ENCODE results near the gene PKHD1.

The PKHD1 gene

DNA sequence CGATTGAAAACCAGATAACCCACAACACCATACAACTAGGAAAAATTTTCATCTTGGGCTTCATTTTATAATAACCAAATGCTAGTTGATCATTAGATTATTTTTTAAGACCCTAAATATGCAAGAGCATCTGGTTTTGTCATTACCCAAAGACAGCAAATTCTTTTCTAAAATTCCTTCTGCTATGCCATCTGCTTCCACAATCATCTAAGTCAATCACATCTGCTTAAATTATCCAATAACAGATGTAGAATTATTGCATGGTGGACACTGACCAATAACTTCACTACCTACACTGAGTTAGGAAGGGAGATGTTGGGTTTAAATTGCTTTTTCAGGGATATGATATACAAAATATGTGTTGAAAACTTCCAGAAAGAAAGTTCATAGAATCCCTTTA is 41.9 kb downstream of the PKHD1 start:
- no peak overlapping the region for H3K4me3 ChIP-seq (replicated peaks; ENCODE audit: insufficient read depth, low read length)
- DNase-seq (ENCODE audit: low read depth in 1 of 2, low spot score in 1 of 2) = no peak
- peaks cover 7% of the 10 kb centered on the region for H3K27me3 ChIP-seq (ENCODE audit: insufficient read depth, poor library complexity, severe bottlenecking)
- TF ChIP-seq, protein P1, sequence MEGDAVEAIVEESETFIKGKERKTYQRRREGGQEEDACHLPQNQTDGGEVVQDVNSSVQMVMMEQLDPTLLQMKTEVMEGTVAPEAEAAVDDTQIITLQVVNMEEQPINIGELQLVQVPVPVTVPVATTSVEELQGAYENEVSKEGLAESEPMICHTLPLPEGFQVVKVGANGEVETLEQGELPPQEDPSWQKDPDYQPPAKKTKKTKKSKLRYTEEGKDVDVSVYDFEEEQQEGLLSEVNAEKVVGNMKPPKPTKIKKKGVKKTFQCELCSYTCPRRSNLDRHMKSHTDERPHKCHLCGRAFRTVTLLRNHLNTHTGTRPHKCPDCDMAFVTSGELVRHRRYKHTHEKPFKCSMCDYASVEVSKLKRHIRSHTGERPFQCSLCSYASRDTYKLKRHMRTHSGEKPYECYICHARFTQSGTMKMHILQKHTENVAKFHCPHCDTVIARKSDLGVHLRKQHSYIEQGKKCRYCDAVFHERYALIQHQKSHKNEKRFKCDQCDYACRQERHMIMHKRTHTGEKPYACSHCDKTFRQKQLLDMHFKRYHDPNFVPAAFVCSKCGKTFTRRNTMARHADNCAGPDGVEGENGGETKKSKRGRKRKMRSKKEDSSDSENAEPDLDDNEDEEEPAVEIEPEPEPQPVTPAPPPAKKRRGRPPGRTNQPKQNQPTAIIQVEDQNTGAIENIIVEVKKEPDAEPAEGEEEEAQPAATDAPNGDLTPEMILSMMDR (IDR thresholded peaks at IDR 0.05; ENCODE audit: insufficient read depth, low read length) = no peak
- TF ChIP-seq SPI1 (IDR thresholded peaks at IDR 0.05; ENCODE audit: borderline replicate concordance, low read depth) = no peak
- no peak overlapping the region for H3K27ac ChIP-seq (replicated peaks)

DNA sequence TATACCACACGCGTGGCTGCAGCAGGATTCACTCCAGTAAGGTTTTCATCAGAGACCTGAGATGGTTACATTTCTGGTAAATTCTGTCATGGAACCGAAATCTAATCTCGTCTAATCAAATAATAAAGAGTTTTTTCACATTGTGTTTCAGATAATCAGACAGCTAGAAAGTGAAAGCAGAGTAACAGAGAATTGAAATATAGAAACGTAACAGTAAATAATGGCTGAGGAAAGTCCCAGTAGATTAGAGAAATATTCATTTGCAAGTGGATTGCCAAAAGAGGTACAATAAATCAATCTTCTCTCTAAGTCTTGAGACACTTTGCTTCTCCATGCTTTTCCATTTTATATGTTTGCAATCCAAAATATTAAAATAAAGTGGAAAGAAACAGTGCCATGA is 42.4 kb downstream of the PKHD1 start:
- peaks cover 7% of the 10 kb centered on the region for H3K27me3 ChIP-seq (ENCODE audit: insufficient read depth, poor library complexity, severe bottlenecking)
- DNase-seq (ENCODE audit: low read depth in 1 of 2, low spot score in 1 of 2) = no peak
- TF ChIP-seq GABPA (IDR thresholded peaks at IDR 0.05; ENCODE audit: low read depth) (no peak), POLR2AphosphoS5 (IDR thresholded peaks at IDR 0.05; ENCODE audit: low read depth) (no peak), SPI1 (IDR thresholded peaks at IDR 0.05; ENCODE audit: borderline replicate concordance, low read depth) (no peak)
- TF ChIP-seq, protein P2, sequence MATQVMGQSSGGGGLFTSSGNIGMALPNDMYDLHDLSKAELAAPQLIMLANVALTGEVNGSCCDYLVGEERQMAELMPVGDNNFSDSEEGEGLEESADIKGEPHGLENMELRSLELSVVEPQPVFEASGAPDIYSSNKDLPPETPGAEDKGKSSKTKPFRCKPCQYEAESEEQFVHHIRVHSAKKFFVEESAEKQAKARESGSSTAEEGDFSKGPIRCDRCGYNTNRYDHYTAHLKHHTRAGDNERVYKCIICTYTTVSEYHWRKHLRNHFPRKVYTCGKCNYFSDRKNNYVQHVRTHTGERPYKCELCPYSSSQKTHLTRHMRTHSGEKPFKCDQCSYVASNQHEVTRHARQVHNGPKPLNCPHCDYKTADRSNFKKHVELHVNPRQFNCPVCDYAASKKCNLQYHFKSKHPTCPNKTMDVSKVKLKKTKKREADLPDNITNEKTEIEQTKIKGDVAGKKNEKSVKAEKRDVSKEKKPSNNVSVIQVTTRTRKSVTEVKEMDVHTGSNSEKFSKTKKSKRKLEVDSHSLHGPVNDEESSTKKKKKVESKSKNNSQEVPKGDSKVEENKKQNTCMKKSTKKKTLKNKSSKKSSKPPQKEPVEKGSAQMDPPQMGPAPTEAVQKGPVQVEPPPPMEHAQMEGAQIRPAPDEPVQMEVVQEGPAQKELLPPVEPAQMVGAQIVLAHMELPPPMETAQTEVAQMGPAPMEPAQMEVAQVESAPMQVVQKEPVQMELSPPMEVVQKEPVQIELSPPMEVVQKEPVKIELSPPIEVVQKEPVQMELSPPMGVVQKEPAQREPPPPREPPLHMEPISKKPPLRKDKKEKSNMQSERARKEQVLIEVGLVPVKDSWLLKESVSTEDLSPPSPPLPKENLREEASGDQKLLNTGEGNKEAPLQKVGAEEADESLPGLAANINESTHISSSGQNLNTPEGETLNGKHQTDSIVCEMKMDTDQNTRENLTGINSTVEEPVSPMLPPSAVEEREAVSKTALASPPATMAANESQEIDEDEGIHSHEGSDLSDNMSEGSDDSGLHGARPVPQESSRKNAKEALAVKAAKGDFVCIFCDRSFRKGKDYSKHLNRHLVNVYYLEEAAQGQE (IDR thresholded peaks at IDR 0.05; ENCODE audit: insufficient replicate concordance, low read depth) = no peak
- TF ChIP-seq, protein P1 (IDR thresholded peaks at IDR 0.05; ENCODE audit: insufficient read depth, low read length) = no peak

DNA sequence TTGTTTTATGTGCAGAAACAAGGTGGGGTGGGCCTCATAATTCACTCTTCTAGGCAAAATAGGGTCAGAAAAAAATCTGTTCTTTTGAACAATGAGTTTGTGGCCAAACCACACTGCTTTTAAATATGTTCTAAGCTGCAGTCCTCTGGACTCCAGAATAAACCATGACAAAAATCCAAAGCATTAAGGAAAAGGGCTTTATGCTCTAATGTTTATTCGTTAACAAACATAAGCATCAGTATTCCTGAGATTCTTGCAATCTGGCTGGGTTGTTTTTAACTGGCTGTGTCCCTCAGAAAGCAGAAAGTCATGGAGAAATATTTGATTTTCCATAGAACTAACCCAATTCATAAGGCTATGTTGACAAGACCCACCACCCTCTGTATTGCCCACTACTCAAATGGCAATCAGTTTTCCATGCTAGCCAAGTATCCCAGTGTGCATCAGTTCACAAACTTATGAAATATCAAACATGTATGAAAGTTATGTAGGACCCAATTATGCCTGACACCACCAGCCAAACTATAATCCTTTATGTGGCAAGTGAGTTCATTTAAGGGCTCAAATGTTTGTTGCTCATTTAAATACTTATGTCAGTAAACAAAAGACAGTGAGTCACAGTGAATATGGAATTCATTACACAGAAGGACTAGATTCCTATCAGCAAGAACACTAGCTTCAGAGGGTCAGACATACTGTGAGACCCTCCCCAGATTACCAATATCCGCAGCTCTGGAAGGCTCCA is 45.1 kb downstream of the PKHD1 start:
- TF ChIP-seq POLR2AphosphoS5 (IDR thresholded peaks at IDR 0.05; ENCODE audit: low read depth) = no peak
- TF ChIP-seq, protein P2 (IDR thresholded peaks at IDR 0.05; ENCODE audit: insufficient replicate concordance, low read depth) = no peak
- no peak for TF ChIP-seq GABPA (IDR thresholded peaks at IDR 0.05; ENCODE audit: low read depth)
- TF ChIP-seq, protein P1 (IDR thresholded peaks at IDR 0.05; ENCODE audit: insufficient read depth, low read length) = no peak
- TF ChIP-seq SPI1 (IDR thresholded peaks at IDR 0.05; ENCODE audit: borderline replicate concordance, low read depth) = no peak
- Histone ChIP-seq H3K27me3 (ENCODE audit: insufficient read depth, poor library complexity, severe bottlenecking) (peaks cover 7% of the 10 kb centered on the region), H3K4me3 (replicated peaks; ENCODE audit: insufficient read depth, low read length) (no peak overlapping the region), H3K27ac (replicated peaks) (no peak overlapping the region)
- DNase-seq (ENCODE audit: low read depth in 1 of 2, low spot score in 1 of 2) = no peak

More for the DNA sequence above, 42.4 kb downstream of the PKHD1 start:
- H3K4me3 ChIP-seq (replicated peaks; ENCODE audit: insufficient read depth, low read length) = no peak overlapping the region
- no peak overlapping the region for H3K27ac ChIP-seq (replicated peaks)

DNA sequence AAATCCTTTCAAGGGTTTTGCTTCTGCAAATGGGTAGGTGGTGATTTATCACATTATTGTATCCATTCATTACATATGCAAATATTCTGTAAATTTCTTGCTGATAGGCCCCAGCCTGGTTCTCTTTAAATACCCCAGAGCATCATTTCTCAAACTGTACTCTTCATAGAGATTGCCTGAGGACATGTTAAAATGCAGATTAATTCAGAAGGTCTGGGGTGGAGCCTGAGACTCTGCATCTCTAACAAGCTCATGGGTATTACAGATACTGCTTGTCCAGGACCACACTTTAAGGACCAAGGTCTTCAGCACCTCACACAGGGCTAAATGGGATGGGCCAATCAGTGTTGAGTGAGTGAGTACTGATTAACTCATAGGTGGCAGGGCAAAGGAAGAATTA is 46.3 kb downstream of the PKHD1 start:
- no peak for DNase-seq (ENCODE audit: low read depth in 1 of 2, low spot score in 1 of 2)
- Histone ChIP-seq H3K27me3 (ENCODE audit: insufficient read depth, poor library complexity, severe bottlenecking) (peaks cover 7% of the 10 kb centered on the region), H3K27ac (replicated peaks) (no peak overlapping the region), H3K4me3 (replicated peaks; ENCODE audit: insufficient read depth, low read length) (no peak overlapping the region)
- no peak for TF ChIP-seq GABPA (IDR thresholded peaks at IDR 0.05; ENCODE audit: low read depth)
- TF ChIP-seq, protein P1 (IDR thresholded peaks at IDR 0.05; ENCODE audit: insufficient read depth, low read length) = no peak
- no peak for TF ChIP-seq POLR2AphosphoS5 (IDR thresholded peaks at IDR 0.05; ENCODE audit: low read depth)
- TF ChIP-seq SPI1 (IDR thresholded peaks at IDR 0.05; ENCODE audit: borderline replicate concordance, low read depth) = no peak
- TF ChIP-seq, protein P2 (IDR thresholded peaks at IDR 0.05; ENCODE audit: insufficient replicate concordance, low read depth) = no peak

Measured in HL-60 (cell line).